ENCODE measurements around the gene KLHL33.
"Not testable (repeated sequence)": the region's sequence is repeated elsewhere in the genome, so short reads cannot be mapped to it uniquely, and the experiment has no call there.

The KLHL33 gene

GRCh38 chr14:20435582-20436362 lies at the start of gene KLHL33:
KLHL33 (minus strand) TSS chr14:20436166; CDS start chr14:20435811, 355 bp downstream.
- DNase-seq: no peak

GRCh38 chr14:20482382-20482781 lies 46.4 kb upstream of the KLHL33 start:
- DNase-seq: no peak

- DNase-seq: no peak
Measured at GRCh38 chr14:20478894-20479293, 42.9 kb upstream of the KLHL33 start.

- DNase-seq: no peak
Measured at GRCh38 chr14:20477211-20477876, 41.4 kb upstream of the KLHL33 start.

- DNase-seq: no peak
Measured at GRCh38 chr14:20476776-20477175, 40.8 kb upstream of the KLHL33 start.

GRCh38 chr14:20472536-20473169 lies 36.7 kb upstream of the KLHL33 start:
- no peak for DNase-seq

- DNase-seq: no peak
Measured at GRCh38 chr14:20470603-20470901, 34.6 kb upstream of the KLHL33 start.

GRCh38 chr14:20469890-20470602 lies 34.1 kb upstream of the KLHL33 start:
- no peak for DNase-seq

GRCh38 chr14:20469242-20469889 lies 33.4 kb upstream of the KLHL33 start, which contains the start of gene PNP:
PNP (plus strand) TSS chr14:20469406; CDS start chr14:20469525, 119 bp downstream.
- peak; percentile 82 for DNase-seq

GRCh38 chr14:20468764-20469241 lies 32.8 kb upstream of the KLHL33 start:
- DNase-seq: no peak

- peak; percentile 96 for DNase-seq
Measured at GRCh38 chr14:20461225-20462141, 25.5 kb upstream of the KLHL33 start, which contains the start of gene PIP4P1. PIP4P1 (minus strand) TSS chr14:20461434; CDS start chr14:20461325, 109 bp downstream.

- no peak for DNase-seq
Measured at GRCh38 chr14:20460458-20461224, 24.7 kb upstream of the KLHL33 start.

GRCh38 chr14:20458031-20458789 lies 22.2 kb upstream of the KLHL33 start:
- no peak for DNase-seq

GRCh38 chr14:20456971-20457370 lies 21.0 kb upstream of the KLHL33 start:
- no peak for DNase-seq

GRCh38 chr14:20455355-20456300 lies 19.7 kb upstream of the KLHL33 start:
- peak; percentile 56 for DNase-seq

- DNase-seq: peak; percentile 99
Measured at GRCh38 chr14:20454516-20455354, 18.8 kb upstream of the KLHL33 start, which contains the start of the genes APEX1 and OSGEP. APEX1 (plus strand) TSS chr14:20455226; CDS start chr14:20455646, 420 bp downstream. OSGEP (minus strand) TSS chr14:20454812; CDS start chr14:20454683, 129 bp downstream.

GRCh38 chr14:20452831-20453230 lies 16.9 kb upstream of the KLHL33 start:
- DNase-seq: not testable (repeated sequence)
